Peyer's patch (tissue), 4 donors: Measurements from ENCODE around the gene ANXA3. TPM values are rescaled to one million over a fixed set of nuclear protein-coding genes. Genes with fewer than 3 reads are reported as not detected.

Experiments
- DNase-seq, 3 donors: peaks; one replicate each; pipeline ENCODE4 v3.0.0-alpha.2; 2017 to 2019
- H3K27ac ChIP-seq, 4 donors: fragments of 200-600 bp; sonication (generic); one replicate each; pipeline ENCODE4 v1.5.1; 2016 to 2019
- H3K27me3 ChIP-seq, 2 donors: fragments of 200-600 bp; sonication (generic); one replicate each; pipeline ENCODE4 v1.5.1; 2019
- H3K36me3 ChIP-seq, 3 donors: fragments of 200-600 bp; sonication (generic); one replicate each; pipeline ENCODE4 v1.5.1; 2016 to 2019
- H3K4me1 ChIP-seq, 4 donors: fragments of 200-600 bp; sonication (generic); one replicate each; pipeline ENCODE4 v1.5.1; 2016 to 2019
- H3K4me3 ChIP-seq, 4 donors: fragments of 200-600 bp; sonication (generic); 1 replicate in 3 of 4; 2 replicates in 1 of 4; pipeline ENCODE4 v1.5.1; 2016 to 2019; ENCODE audit warnings: mild to moderate bottlenecking in 1 of 4
- H3K9me3 ChIP-seq, 4 donors: fragments of 200-600 bp; sonication (generic); one replicate each; pipeline ENCODE4 v1.5.1; 2016 to 2019; ENCODE audit warnings: mild to moderate bottlenecking in 1 of 4
- POLR2A ChIP-seq, 2 donors: fragments of 450-650 bp; IDR thresholded peaks; one replicate each; pipeline ENCODE4 v1.5.1; 2017; ENCODE audit warnings: antibody characterized with exemption in 2 of 2, mild to moderate bottlenecking in 2 of 2, moderate library complexity in 2 of 2
- total RNA-seq, 4 donors: library from RNA; depleted of rRNA; stranded (reverse); fragments of >200 nt; gene quantifications; one replicate each; pipeline ENCODE4 v1.1.0, GENCODE V29; 2016
- TF ChIP-seq, protein P1 (sequence below), 6 experiments: fragments of 450-650 bp in 4 of 6; fragments of 200-600 bp in 2 of 6; sonication (generic) in 1 of 6; IDR thresholded peaks; one replicate each; pipeline ENCODE4 v1.5.1; 2017 to 2019; ENCODE audit warnings: antibody characterized with exemption in 6 of 6, mild to moderate bottlenecking in 3 of 6, moderate library complexity in 1 of 6

The ANXA3 gene
- total RNA-seq, 4 donors from 2014 or later, result 8.3 to 27.5 (median 22.4) TPM

DNA sequence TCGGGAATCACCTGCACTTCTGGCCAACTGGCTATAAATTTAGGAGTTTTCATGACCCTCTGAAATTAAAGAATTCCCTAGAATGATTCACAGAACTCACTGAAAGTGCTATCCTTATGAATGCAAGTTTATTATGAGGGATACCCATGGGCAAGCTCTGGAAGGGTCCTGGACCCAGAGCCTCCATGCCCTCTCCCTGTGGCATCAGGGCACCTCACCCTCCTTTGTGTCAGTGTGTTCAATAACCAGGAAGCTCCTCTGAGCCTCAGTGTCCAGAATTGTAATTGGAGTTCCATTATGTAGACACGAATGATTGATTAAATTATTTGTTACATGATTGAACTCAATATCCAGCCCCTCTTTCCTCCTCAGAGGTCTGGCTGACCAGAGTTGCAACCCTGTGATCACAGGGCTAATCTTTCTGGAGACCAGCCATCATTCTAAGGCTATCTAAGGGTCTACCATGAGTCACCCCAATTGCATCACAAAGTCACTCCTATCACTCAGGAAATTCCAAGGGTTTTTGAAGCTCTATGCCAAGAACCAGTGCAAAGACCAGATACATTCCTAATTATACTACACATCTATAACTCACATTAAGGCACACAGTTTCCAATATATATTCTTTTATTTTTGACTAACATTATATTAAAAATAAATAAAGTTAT lies 8.9 kb downstream of the ANXA3 start:
- Histone ChIP-seq H3K36me3 (no peaks in the 10 kb centered on the region), H3K4me3 (no peak overlapping the region), H3K4me1 (no peaks in the 10 kb centered on the region), H3K27ac (no peak overlapping the region), H3K27me3 (no peaks in the 10 kb centered on the region), H3K9me3 (no peaks in the 10 kb centered on the region)
- TF ChIP-seq, protein P1, sequence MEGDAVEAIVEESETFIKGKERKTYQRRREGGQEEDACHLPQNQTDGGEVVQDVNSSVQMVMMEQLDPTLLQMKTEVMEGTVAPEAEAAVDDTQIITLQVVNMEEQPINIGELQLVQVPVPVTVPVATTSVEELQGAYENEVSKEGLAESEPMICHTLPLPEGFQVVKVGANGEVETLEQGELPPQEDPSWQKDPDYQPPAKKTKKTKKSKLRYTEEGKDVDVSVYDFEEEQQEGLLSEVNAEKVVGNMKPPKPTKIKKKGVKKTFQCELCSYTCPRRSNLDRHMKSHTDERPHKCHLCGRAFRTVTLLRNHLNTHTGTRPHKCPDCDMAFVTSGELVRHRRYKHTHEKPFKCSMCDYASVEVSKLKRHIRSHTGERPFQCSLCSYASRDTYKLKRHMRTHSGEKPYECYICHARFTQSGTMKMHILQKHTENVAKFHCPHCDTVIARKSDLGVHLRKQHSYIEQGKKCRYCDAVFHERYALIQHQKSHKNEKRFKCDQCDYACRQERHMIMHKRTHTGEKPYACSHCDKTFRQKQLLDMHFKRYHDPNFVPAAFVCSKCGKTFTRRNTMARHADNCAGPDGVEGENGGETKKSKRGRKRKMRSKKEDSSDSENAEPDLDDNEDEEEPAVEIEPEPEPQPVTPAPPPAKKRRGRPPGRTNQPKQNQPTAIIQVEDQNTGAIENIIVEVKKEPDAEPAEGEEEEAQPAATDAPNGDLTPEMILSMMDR (IDR thresholded peaks at IDR 0.05), result no peak
- no peak for TF ChIP-seq POLR2A (IDR thresholded peaks at IDR 0.05)
- DNase-seq, result no peak

DNA sequence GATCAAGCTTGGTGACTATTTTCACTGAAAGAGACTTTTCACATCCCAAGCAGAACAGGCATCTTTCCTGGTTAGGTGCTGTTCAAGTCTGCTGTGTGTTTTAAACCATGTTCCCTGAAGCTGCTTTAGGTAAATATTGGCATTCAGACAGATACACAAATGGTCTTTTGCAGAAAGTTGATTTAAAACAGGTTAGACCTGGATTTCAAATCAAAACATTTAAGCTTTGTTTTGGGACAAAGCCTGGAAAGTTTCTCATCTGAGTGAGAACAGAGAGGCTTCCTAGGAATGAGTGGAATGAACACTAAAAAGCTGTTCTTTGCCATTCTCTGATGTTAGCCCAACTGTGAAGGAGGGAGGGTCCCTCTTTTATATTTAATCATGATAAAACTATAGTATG lies 10.1 kb downstream of the ANXA3 start:
- Histone ChIP-seq H3K9me3 (no peaks in the 10 kb centered on the region), H3K27me3 (no peaks in the 10 kb centered on the region), H3K4me3 (no peak overlapping the region), H3K27ac (no peak overlapping the region), H3K4me1 (peaks cover 0 to 2% (median 0%) of the 10 kb centered on the region in 4 donors), H3K36me3 (no peaks in the 10 kb centered on the region)
- no peak for DNase-seq
- no peak for TF ChIP-seq POLR2A (IDR thresholded peaks at IDR 0.05)
- TF ChIP-seq, protein P1 (IDR thresholded peaks at IDR 0.05), result no peak

DNA sequence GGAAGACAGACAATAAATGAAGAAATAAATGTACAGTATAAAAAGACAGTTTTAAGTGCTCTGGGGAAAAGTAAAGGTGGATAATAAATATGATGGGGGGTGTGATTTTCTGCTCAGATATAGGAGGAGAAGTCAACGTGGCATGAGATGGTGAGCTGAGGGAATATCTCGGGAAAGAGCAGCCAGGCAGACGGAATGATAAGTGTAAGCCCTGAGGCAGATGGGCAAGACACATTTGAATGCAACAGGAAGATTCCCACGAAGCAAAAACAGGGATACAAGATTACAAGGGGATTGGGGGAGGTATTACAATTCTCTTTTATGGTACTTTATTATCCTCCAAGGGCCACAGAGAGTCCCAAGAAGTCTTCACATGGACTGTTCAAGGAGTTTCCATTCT lies 11.1 kb downstream of the ANXA3 start:
- Histone ChIP-seq H3K4me3 (no peak overlapping the region), H3K9me3 (no peaks in the 10 kb centered on the region), H3K36me3 (no peaks in the 10 kb centered on the region), H3K4me1 (peaks cover 0 to 6% (median 0%) of the 10 kb centered on the region in 4 donors), H3K27me3 (no peaks in the 10 kb centered on the region), H3K27ac (no peak overlapping the region)
- DNase-seq, result no peak
- TF ChIP-seq, protein P1 (IDR thresholded peaks at IDR 0.05), result no peak
- no peak for TF ChIP-seq POLR2A (IDR thresholded peaks at IDR 0.05)

DNA sequence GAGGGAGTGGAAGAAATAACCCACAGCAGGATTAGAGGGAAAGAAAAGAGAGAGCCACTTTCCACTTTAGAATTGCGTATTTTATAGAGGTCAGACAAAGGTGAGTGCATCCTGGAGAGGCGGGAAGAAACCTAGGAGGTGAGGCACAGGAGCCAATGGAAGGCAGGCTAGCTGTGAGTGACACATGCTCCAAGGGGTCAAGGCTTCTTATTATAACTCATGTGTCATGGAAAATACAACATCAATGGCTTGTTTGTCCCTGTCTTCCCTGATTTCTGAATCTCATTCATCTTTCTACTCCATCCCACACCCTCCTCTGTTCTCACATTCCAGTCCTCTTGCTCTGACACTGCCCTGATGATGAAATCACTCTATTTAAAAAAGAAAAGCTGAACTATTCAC lies 14.4 kb downstream of the ANXA3 start:
- H3K9me3 ChIP-seq, result no peaks in the 10 kb centered on the region
- H3K36me3 ChIP-seq, result no peaks in the 10 kb centered on the region
- H3K4me1 ChIP-seq, result peaks cover 0 to 9% (median 0%) of the 10 kb centered on the region in 4 donors
- no peak for TF ChIP-seq POLR2A (IDR thresholded peaks at IDR 0.05)
- TF ChIP-seq, protein P1 (IDR thresholded peaks at IDR 0.05), result no peak
- H3K27ac ChIP-seq, result no peak overlapping the region
- no peak overlapping the region for H3K4me3 ChIP-seq
- DNase-seq, result no peak
- H3K27me3 ChIP-seq, result no peaks in the 10 kb centered on the region

DNA sequence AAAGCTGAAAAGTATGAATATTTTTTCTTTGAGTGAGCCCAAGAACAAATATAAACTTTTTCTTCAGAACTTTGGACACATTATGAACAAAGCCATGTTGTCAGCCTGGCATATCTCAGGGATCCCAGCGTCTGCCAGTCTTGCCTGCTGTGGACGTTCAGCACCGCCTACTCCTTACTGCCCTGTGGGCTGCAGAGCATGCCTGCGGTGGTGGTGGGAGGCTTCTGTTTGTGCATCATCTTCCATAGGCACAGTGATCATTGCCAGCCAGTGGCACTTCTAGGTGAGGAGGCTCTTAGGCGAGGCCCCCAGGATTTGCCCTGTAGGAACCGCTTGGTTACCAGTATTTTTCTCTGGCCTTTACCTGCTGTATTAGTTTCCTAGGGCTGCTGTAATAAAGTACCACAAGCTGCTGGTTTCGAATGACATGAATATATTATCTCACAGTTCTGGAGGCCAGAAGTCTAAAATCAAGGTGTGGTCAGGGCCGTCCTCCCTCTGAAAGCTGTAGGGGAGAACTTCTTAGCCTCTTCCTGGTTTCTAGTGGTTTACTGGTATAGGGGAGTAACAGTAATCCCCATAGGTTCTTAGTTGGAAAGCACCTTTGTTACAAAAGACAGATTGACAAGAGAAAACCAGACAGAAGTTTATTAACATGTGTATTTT lies 15.4 kb downstream of the ANXA3 start:
- peaks cover 0 to 9% (median 0%) of the 10 kb centered on the region in 4 donors for H3K4me1 ChIP-seq
- H3K4me3 ChIP-seq, result no peak overlapping the region
- no peak overlapping the region for H3K27ac ChIP-seq
- no peaks in the 10 kb centered on the region for H3K27me3 ChIP-seq
- no peak for DNase-seq
- no peaks in the 10 kb centered on the region for H3K9me3 ChIP-seq
- no peak for TF ChIP-seq POLR2A (IDR thresholded peaks at IDR 0.05)
- TF ChIP-seq, protein P1 (IDR thresholded peaks at IDR 0.05), result no peak
- H3K36me3 ChIP-seq, result no peaks in the 10 kb centered on the region
